NCI-H748 treated with DMSO at 0.1 percent for 48 hours (cell line): ENCODE data around the gene INSIG1.

Experiments
- DNase-seq: peaks from one replicate; lab custom pipeline; 2025; lab: John Stamatoyannopoulos, UW

INSIG1 gene

DNA sequence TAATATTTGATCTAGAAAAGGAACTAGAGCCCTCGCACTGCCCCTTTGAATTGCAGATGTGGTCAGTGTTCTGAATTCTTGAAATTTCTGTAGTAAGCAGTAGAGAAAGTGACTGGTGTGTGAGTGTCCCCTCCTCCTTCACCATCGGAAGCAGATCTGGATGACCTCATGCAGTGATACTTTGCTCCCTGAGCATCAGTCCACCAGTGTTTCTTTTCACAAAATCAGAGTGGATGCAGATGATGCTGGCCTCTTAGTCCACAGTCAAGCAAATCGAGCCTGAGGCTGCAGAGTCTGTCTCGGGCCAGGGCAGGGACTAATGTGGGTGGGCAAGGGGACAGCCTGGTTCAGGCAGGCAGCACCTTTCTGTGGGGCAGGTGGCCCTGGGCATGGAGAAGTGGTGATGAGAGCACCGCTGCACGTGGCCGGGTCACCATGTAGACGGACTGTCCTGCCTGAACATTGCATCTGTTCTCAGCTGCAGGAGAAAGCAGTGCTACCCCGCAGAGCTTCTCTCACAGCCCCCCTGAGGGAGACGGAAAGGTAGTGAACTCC is 5.4 kb downstream of the INSIG1 start:
- DNase-seq: no peak

DNA sequence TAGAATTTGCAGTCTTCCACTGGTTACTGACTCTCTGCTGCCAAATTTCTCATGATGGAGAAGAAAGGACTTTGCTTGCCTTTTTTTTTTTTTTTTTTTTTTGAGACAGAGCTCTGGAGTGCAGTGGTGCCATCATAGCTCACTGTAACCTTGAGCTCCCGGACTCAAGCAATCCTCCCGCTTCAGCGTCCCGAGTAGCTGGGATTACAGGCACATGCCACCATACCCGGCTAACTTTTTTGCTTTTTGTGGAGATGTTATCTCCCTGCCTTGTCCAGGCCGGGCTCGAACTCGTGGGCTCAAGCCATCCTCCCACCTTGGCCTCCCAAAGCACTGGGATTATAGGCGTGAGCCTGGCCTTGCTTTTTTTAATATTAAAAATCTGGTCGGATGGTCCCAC is 6.2 kb downstream of the INSIG1 start:
- DNase-seq: no peak

DNA sequence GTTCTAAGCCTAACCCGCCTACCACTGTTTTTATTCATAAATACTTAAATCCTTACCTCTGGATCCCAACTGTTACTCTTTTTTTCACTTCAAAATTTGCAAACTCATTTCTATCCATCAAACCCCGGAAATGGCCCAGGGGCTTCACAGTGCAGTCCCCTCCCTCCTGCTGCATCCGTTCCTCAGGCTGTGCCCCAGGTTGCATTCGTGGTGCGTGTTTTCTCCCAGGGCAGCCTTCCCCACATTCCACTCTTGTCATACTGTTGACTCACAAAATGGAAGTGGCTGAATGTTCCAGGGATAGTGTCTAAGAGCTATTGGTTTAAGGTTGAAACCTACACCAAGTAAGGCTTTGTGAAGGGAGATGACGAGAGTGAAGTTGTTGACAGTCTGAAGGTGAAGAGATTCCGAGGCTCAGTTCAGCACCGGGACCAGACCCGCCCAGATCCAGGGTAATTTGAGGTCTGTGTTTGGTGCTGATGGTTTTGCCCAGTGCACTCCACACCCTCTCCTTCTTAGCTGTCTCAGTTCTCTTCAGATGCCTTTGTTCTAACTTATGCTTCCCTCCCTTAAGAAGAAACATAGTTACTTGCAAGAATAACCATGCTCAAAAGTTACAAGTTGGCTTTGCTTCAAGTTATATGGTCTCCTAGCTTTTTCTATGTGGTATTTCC is 7.7 kb downstream of the INSIG1 start:
- no peak for DNase-seq

DNA sequence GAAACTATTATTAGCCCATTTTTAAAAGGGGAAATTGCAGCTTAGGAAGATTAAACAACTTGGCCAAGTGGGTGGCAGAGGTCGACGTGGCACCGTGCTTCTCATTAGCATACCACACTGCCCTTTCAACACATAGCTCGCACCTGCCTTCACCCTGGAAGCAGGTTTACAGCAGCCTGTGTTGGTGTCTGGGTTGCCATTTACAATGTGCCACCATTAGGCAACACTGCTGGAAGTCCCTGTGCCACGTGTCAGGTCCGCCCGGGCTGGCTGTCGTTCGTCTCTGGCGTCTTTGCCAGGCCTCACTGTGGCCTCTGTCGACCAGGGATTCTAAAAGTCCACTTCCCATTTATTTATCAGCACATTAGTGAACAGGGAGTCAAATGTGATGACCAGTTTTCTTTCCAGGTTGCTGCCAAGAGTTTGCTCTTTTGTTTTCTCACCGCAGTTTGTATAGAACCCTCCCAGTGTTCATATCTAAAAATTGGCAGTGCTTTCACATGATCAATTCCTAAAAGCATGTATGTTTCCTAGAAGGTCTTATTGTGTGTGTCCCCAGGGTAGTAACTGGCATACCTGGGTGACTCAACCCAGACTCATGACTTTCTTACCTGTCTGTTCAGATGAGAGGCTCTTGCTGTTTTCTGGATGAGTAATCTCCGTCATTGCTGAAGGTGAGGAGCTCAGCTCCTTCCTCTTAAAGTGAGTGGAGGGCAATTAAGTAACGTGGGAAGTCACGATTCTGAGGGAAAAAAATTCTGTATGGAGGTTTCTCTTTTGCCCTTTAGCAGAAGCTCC is 9.2 kb downstream of the INSIG1 start:
- no peak for DNase-seq

DNA sequence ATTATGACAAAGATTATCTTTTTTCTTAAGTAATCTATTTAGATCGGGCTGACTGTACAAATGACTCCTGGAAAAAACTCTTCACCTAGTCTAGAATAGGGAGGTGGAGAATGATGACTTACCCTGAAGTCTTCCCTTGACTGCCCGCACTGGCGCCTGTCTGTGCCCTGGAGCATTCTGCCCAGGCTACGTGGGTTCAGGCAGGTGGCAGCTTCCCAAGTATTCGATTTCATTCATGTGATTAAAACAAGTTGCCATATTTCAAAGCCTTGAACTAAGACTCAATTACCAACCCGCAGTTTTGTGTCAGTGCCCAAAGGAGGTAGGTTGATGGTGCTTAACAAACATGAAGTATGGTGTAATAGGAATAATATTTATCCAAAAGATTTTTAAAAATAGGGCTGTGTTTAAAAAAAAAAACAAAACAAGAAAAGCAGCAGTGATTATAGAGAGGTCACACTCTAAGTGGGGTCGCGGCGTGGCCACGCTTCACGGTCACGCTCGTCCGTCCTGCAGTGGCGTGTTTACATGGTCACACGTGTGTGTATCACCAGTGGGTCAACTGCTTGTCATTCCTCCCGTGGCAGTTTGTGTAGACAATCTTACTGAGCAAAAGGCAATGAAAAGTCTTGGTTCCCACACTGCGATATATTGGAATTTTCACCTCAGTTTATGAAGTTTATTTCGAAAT is 10.8 kb downstream of the INSIG1 start:
- DNase-seq: no peak

DNA sequence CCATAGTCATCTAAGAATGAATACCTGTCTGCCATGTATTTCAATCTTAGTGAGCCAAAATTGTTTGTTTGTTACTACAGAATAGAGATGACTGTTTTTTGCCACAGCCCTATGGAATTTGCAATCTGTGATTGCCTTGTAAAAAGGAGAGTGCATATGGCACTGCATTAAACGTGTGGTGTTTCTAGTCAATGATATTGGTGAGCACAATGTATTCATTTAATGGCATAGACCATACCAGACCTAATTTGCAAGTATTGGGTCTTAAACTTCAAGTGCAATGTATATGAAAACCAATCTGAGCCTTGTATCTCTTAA is 11.3 kb downstream of the INSIG1 start:
- DNase-seq: no peak

DNA sequence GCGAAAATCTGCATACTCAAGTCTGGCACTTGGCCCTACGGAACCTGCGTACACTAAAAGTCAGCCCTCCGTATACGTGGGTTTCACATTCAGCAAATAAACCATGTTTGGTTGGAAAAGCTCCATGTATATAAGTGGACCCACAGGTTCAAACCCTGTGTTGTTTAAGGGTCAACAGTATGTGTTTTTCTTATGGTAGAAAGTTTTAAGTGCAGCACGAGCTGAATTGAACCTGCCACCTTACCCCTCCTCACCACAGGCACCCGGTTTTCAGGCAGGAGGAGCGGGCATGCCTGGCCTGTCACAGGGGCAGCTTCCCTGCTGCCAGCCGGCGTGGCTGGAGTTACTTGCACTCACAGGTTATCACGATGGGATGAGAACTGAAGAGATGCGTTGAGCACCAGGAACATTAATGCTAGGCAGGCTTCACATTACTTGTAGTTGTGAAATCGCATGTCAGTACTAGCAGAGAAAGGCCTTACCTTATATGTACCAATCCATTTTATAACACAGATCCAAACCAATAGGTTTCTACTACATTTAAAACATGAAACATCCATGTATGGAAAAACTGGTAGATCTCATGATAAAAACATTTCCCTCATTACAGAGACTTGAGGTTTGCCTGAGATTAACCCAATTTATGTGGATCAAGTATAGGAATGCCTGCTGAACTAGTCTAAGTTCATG is 12.9 kb downstream of the INSIG1 start:
- DNase-seq: no peak

DNA sequence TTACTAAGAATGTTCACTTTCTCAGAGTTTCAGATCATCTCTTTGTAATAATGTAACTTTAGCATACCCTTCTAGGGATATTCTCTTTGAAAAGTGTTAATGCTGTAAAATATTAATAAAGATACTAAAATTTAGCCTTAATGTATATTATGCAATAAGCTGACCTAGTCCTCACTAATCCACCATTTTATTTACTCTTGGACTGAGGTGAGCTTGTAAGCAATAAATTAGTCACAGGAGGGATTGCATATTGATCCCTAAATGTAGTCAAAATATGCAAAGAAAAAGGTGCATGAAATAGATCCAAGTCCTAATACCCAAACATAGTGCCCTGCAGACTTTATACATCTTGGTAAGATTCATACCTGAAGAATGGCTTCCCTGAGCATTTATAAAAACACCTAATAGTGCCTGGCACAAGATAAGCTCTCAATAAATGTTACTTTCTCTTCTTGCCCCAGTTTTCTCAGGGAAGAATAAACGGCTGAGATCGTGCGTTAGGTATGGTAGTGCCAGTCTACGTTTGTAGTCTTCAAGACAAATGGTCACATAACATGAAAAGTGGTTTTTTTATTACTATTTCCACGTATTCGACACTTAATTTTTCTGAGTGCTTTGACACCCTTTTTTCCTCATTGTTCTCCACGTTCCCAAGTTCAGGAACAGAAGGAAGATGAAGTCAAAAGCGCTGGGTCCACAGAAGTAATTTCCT is 14.3 kb downstream of the INSIG1 start:
- no peak for DNase-seq

DNA sequence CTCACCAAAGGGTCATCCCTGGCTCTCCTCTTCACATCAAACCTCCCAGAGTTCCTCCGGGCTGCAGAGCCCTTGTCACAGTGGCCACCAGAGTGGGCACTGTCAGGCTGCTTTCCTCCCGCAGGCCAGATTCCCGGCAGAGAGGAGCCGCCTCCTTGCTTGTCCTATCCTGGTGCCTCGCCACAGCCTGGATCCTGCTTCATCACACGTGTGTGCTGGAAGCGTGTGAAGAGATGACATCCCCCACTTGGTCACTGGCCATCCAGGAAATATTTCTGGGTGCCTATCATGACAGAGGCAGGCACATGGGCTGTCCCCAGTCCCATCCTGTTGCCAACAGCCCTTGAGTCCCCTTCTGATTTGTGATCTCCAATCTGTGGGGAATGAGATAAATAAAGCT is 15.0 kb downstream of the INSIG1 start:
- DNase-seq: no peak

DNA sequence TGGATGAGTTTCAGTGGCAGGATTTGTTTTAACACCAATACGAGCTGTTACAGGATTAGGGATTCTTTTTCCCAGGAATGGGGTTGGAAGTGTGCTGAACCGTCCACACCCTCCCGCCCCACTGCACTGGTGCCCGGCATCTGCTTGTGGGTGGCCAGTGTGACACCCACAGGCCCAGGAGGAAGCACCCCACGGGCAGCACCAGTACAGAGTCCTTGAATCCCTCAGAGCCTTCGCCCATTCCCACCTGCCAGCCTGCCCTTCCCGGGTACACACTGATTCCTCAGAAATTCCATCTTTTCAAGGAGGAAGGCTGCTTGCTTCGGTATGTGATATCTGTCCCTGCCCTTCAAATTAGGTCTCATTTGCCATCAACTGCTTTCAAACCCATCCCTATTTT is 15.4 kb downstream of the INSIG1 start:
- no peak for DNase-seq

DNA sequence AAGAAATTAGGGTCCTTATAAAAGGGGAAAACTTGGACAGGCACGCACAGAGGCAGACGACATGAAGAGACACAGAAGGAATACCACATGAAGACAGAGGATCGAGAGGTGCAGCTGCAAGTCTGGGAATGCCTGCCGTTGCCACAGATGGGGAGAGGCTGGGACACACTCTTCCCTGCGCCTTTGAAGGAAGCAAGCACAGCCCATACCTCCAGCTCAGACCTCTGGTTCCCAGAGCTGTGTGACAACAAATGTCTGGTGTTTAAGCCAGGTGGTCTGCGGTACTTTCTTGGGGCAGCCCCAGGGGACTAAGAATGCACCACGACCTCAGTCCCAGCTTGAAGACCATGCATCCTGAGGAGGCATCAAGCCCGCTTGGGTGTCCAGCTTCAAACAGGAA is 18.3 kb downstream of the INSIG1 start:
- no peak for DNase-seq

DNA sequence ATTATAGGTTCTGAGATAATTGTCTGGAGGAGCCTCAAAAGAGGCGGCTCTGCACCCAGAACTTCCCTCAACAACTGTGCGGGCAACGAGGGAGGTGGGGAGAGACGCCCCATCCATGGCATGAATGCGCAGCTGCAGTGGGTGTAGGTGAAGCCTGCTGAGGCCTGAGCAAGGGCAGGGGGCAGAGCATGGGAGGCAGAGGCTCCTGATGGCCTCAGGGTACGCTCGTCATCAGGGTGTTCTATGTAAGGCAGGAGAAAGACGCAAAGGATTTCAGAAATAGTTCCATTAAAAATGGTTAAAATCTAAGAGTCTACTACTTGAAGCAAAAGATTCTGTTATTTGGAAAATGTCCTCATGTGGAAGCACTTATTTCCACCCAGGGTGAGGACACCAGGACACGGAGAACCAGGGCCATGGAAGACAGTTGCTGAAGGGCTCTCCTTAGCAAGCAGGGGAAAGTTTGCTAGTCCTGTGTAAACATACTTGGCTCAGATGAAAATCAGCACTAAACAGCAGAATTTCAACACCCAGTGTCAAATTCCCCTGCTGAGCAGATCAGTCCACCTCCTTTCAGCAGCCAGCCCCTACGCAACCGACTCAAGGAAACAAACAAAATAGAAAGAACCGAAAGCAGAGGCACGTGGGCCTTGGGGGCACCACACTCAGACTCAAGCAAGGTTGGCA is 18.9 kb downstream of the INSIG1 start:
- no peak for DNase-seq

DNA sequence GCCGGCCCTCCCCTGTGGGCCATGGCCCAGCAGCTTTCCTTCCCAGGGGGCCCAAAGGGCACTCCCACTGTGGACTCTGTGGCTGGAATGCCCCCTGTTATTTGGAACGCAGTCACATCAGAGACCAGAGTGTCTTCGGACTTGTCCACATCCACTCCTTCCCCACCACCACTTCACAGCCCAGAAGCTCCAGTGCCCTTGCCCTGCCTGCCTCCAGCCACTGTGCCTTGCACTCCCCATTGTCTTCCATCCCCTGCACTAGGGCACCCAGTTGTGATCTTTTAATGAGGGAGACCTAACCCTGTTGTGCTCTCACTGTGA is 19.4 kb downstream of the INSIG1 start:
- no peak for DNase-seq

DNA sequence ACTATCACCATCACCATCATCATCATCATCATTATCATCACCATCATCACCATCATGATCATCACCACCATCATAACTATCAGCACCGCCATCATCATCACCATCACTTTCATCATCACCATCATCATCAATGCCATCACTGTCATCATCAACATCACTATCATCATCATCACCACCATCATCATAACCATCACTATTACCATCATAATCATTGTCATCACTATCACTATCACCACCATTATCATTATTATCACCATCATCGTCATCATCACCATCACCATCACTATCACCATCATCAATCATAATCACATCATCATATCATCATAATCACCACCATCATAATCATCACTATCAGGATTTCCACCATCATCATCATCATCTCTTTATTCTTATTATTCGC is 20.6 kb downstream of the INSIG1 start:
- no peak for DNase-seq

DNA sequence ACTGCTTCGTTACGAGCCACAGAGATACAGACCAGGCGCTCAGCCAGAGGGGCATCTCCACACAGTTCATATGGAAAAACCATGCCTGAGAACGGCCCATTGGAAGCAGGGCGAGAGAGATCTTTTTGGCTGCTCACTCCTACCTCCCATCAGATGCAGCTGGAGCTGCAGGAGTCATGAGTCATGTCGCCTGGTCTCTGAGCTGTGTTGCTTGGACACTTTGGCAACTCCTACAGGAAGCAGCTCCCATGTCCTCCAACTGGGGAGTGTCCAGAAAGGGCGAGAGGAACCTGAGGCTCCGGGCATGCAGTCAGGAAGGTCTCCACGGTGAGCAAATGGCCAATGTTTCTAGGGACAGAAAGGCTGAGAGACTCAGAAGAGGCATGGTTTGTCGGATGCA is 24.9 kb downstream of the INSIG1 start:
- DNase-seq: no peak

DNA sequence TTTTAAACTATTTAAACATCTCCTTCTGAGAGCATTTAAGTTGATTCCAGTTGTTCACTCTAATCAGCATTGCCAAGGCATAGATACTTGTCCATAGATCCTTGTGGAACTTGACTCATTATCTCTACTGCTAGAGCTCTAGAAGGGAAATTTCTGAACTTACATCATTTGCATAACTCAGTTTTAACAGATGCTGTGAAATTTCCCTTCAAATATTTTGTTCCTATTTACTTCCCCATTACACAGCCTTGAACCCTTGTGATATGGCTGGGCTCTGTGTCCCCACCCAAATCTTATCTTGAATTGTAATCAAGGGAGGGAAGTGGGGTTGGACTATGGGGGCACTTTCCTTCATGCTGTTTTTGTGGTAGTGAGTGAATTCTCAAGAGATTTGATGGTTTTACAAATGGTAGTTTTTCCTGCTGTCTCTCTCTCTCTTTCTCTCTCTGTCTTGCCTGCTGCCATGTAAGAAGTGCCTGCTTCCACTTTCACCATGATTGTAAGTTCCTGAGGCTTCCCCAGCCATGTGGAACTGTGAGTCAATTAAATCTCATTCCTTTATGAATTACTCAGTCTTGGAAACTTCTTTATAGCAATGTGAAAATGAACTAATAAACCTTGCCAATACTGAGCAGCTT is 25.4 kb downstream of the INSIG1 start:
- no peak for DNase-seq

DNA sequence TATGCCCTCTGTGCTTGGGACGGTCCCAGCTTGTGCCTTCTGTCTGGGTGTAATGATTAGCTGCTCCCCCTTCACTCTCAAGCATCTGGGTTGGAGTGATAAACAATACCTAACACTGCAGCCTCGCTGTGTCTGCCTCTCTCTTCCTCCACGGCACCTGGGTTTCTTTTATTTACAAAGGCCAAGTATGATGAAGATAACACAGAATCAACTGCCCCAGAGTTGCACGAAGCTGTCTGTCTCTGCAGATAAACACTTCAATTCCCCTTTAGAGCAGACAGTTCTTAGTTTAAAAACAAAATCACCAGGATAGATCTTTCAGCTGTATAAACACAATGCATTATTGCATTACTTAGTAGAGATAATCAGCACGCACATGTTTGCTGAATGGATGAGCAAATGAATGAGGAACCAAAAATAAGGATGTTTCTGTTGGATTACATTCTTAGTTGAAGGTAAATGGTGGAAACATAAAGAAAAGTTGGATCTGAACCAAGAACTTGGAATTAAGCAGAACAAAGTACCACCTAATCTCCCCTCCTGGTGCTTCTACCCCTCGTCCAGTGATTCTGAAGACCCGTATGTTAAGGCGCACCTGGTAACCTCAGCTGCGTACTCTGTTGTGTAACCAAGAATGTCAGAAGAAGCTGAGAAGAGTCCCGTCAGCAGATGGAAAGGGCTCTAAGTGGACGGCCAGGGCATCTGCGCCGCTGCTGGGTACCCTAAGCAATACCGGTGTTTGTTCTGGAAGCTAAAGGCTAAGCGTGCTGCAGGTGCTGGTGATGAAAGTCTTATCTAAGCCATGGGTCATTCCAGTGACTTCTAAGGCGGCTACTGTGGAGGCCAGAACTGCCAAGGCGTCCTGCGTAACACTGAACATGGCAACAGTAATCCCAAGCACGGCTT is 26.6 kb downstream of the INSIG1 start:
- peak; percentile 13 for DNase-seq

DNA sequence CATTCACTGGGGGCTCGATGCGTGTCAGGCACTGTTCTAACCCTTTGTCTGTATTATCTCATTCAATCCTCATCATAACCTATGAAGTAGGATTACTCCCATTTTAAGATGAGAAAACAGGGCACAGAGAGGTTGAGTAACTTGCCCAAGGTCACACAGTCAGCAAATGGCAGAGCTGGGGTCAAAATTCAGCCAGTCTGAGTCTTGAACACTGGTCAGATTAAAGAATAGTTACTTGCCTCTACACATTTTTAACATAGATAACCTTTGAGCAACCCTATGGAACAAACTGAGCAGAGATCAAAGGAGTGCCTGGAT is 27.2 kb downstream of the INSIG1 start:
- DNase-seq: no peak

DNA sequence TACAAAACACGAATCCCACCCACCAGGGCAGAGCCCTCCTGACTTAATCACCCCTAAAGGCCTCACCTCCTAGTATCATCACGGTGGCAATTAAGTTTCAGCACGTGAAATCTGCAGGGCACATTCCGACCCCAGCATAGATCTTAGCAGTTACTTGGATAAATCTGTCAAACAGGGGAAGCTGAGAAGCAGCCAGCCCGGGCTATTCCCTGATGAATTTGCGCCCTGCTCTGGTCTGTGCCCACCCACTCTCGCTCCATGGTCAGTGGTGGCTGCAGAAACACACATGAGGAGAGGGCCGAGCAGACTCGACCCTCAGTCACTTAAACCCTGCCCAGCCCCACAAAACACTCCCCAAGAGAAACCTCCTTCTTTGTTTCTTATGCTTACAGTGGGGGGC is 28.7 kb downstream of the INSIG1 start:
- no peak for DNase-seq
